MM.1S (cell line): ENCODE results near the gene TAS2R39.

Source experiments
- DNase-seq: peaks from one replicate; pipeline ENCODE4 v3.0.0-alpha.2; 2015
- H2AFZ ChIP-seq: fragments of 300-600 bp; sonication (generic); 2 replicates; pipeline ENCODE4 v1.6.0; 2016; ENCODE audit warnings: antibody characterized with exemption, low read length
- H3F3A ChIP-seq: fragments of 300-600 bp; sonication (generic); 2 replicates; pipeline ENCODE4 v1.6.1; 2016; ENCODE audit warnings: mild to moderate bottlenecking, antibody characterized with exemption, low read length, moderate library complexity, mixed read lengths; ENCODE audit not compliant: insufficient read depth
- H3K27ac ChIP-seq: fragments of 300-600 bp; sonication (generic); 2 replicates; pipeline ENCODE4 v1.5.1; 2016; ENCODE audit warnings: mild to moderate bottlenecking, low read length
- H3K27me3 ChIP-seq: fragments of 300-600 bp; sonication (generic); replicated peaks from 2 replicates; pipeline ENCODE4 v1.6.0; 2016; ENCODE audit warnings: low read length; ENCODE audit not compliant: insufficient read depth
- H3K36me3 ChIP-seq: fragments of 300-600 bp; sonication (generic); replicated peaks from 2 replicates; pipeline ENCODE4 v1.6.1; 2016; ENCODE audit warnings: mild to moderate bottlenecking, low read length, mixed read lengths; ENCODE audit not compliant: insufficient read depth
- H3K4me1 ChIP-seq: fragments of 300-600 bp; sonication (generic); 2 replicates; pipeline ENCODE4 v1.6.1; 2016; ENCODE audit warnings: low read length, mixed read lengths
- H3K4me2 ChIP-seq: fragments of 300-600 bp; sonication (generic); 2 replicates; pipeline ENCODE4 v1.6.0; 2016; ENCODE audit warnings: low read depth, low read length
- H3K4me3 ChIP-seq: fragments of 300-600 bp; sonication (generic); 2 replicates; pipeline ENCODE4 v1.5.1; 2016; ENCODE audit warnings: low read length, mixed read lengths
- H3K79me2 ChIP-seq: fragments of 300-600 bp; sonication (generic); 2 replicates; pipeline ENCODE4 v1.6.1; 2016; ENCODE audit warnings: mixed run types, low read length, mixed read lengths
- H3K9ac ChIP-seq: fragments of 300-600 bp; sonication (generic); 2 replicates; pipeline ENCODE4 v1.6.1; 2016; ENCODE audit warnings: low read length, mixed read lengths
- H3K9me2 ChIP-seq: fragments of 300-600 bp; sonication (generic); replicated peaks from 2 replicates; pipeline ENCODE4 v1.6.1; 2016; ENCODE audit warnings: mild to moderate bottlenecking, low read length, mixed read lengths; ENCODE audit not compliant: insufficient read depth
- H3K9me3 ChIP-seq: fragments of 300-600 bp; sonication (generic); replicated peaks from 2 replicates; pipeline ENCODE4 v1.6.1; 2016; ENCODE audit warnings: mild to moderate bottlenecking, low read length, mixed read lengths; ENCODE audit not compliant: insufficient read depth
- H4K20me1 ChIP-seq: fragments of 300-600 bp; sonication (generic); 2 replicates; pipeline ENCODE4 v1.6.1; 2016; ENCODE audit warnings: mild to moderate bottlenecking, low read length, moderate library complexity, mixed read lengths; ENCODE audit not compliant: insufficient read depth
- CTCF ChIP-seq: fragments of 300-600 bp; sonication (generic); IDR thresholded peaks from 2 replicates; pipeline ENCODE4 v1.5.1; 2016; ENCODE audit warnings: antibody characterized with exemption, low read length, mixed read lengths
- EZH2 ChIP-seq: fragments of 300-600 bp; sonication (generic); optimal IDR thresholded peaks from 2 replicates; pipeline ENCODE3; 2017; ENCODE audit warnings: low read depth, mild to moderate bottlenecking, antibody characterized with exemption, low read length, mixed read lengths
- EZH2phosphoT487 ChIP-seq: fragments of 300-600 bp; sonication (generic); IDR thresholded peaks from 2 replicates; pipeline ENCODE4 v1.6.1; 2018; ENCODE audit warnings: antibody characterized with exemption, low read length

The TAS2R39 gene

GRCh38 chr7:143217806-143218205 is 34.6 kb downstream of the TAS2R39 start:
- H3K9ac ChIP-seq, result no peak overlapping the region
- no peaks in the 10 kb centered on the region for H3K27me3 ChIP-seq
- H3F3A ChIP-seq, result no peaks in the 10 kb centered on the region
- no peak overlapping the region for H2AFZ ChIP-seq
- H3K4me3 ChIP-seq, result no peak overlapping the region
- DNase-seq, result no peak
- no peaks in the 10 kb centered on the region for H3K36me3 ChIP-seq
- no peak overlapping the region for H3K4me2 ChIP-seq
- no peaks in the 10 kb centered on the region for H3K79me2 ChIP-seq
- TF ChIP-seq EZH2 (no peak), EZH2phosphoT487 (no peak), CTCF (no peak)
- no peaks in the 10 kb centered on the region for H4K20me1 ChIP-seq
- H3K4me1 ChIP-seq, result no peaks in the 10 kb centered on the region
- no peaks in the 10 kb centered on the region for H3K9me3 ChIP-seq
- no peaks in the 10 kb centered on the region for H3K9me2 ChIP-seq
- no peak overlapping the region for H3K27ac ChIP-seq

GRCh38 chr7:143221286-143221685 is 38.1 kb downstream of the TAS2R39 start:
- no peak overlapping the region for H3K27ac ChIP-seq
- H3K4me3 ChIP-seq, result no peak overlapping the region
- no peaks in the 10 kb centered on the region for H3K27me3 ChIP-seq
- no peaks in the 10 kb centered on the region for H3K4me1 ChIP-seq
- no peaks in the 10 kb centered on the region for H3K36me3 ChIP-seq
- H4K20me1 ChIP-seq, result no peaks in the 10 kb centered on the region
- no peaks in the 10 kb centered on the region for H3K9me3 ChIP-seq
- H2AFZ ChIP-seq, result no peak overlapping the region
- H3K79me2 ChIP-seq, result no peaks in the 10 kb centered on the region
- TF ChIP-seq EZH2phosphoT487, result no peak
- H3K4me2 ChIP-seq, result no peak overlapping the region
- no peak overlapping the region for H3K9ac ChIP-seq
- H3F3A ChIP-seq, result no peaks in the 10 kb centered on the region
- no peak for DNase-seq
- no peaks in the 10 kb centered on the region for H3K9me2 ChIP-seq

GRCh38 chr7:143221737-143222136 is 38.5 kb downstream of the TAS2R39 start, which contains the start of gene TAS2R40:
TSS of gene TAS2R40 (plus strand) at chr7:143222037. CDS start at chr7:143222079, 42 bp downstream.
- Histone ChIP-seq H2AFZ (no peak within 1 kb of the TSS), H3K9ac (no peak within 1 kb of the TSS), H3K79me2 (no peaks in the 10 kb centered on the region), H3K9me3 (no peaks in the 10 kb centered on the region), H3K36me3 (no peaks in the 10 kb centered on the region), H3F3A (no peaks in the 10 kb centered on the region), H3K4me2 (no peak within 1 kb of the TSS), H3K9me2 (no peaks in the 10 kb centered on the region), H3K27ac (no peak within 1 kb of the TSS), H4K20me1 (no peaks in the 10 kb centered on the region), H3K27me3 (no peaks in the 10 kb centered on the region), H3K4me1 (no peaks in the 10 kb centered on the region), H3K4me3 (no peak within 1 kb of the TSS)
- DNase-seq, result no peak
- TF ChIP-seq EZH2, result no peak
- no peak for TF ChIP-seq EZH2phosphoT487
- TF ChIP-seq CTCF, result no peak

GRCh38 chr7:143222782-143223181 is 39.6 kb downstream of the TAS2R39 start:
- Histone ChIP-seq H3F3A (no peaks in the 10 kb centered on the region), H3K9me3 (no peaks in the 10 kb centered on the region), H4K20me1 (no peaks in the 10 kb centered on the region), H3K27me3 (no peaks in the 10 kb centered on the region), H3K4me1 (no peaks in the 10 kb centered on the region), H2AFZ (no peak overlapping the region), H3K4me3 (no peak overlapping the region), H3K9me2 (no peaks in the 10 kb centered on the region), H3K27ac (no peak overlapping the region), H3K9ac (no peak overlapping the region), H3K79me2 (no peaks in the 10 kb centered on the region), H3K4me2 (no peak overlapping the region), H3K36me3 (no peaks in the 10 kb centered on the region)
- no peak for DNase-seq
- no peak for TF ChIP-seq EZH2phosphoT487
- no peak for TF ChIP-seq CTCF
- no peak for TF ChIP-seq EZH2
